Liver (tissue), 9 donors: Measurements from ENCODE around the gene MSH5. TPM values are rescaled to one million over a fixed set of nuclear protein-coding genes. Genes with fewer than 3 reads are reported as not detected.

Source experiments
- DNase-seq: peaks from one replicate; pipeline ENCODE4 v3.0.0-alpha.2; 2017; ENCODE audit warnings: low spot score
- H3K27ac ChIP-seq, 2 donors: one replicate each; pipeline ENCODE4 v1.7.0; 2013; ENCODE audit warnings: inconsistent platforms in 2 of 2, low read length in 2 of 2, control low read depth in 1 of 2, low read depth in 1 of 2, mild to moderate bottlenecking in 1 of 2
- H3K27me3 ChIP-seq, 4 donors: one replicate each; pipeline versions ENCODE4 v1.6.1 to v1.7.0; 2013; ENCODE audit warnings: low read length in 3 of 4, inconsistent platforms in 1 of 4, mild to moderate bottlenecking in 1 of 4, moderate library complexity in 1 of 4; ENCODE audit not compliant: control insufficient read depth in 4 of 4, insufficient read depth in 4 of 4
- H3K36me3 ChIP-seq, 4 donors: one replicate each; pipeline versions ENCODE4 v1.6.1 to v1.7.0; 2013; ENCODE audit warnings: low read length in 3 of 4, mild to moderate bottlenecking in 3 of 4, low read depth in 1 of 4, moderate library complexity in 1 of 4; ENCODE audit not compliant: control insufficient read depth in 4 of 4, insufficient read depth in 3 of 4
- H3K4me1 ChIP-seq, 4 donors: one replicate each; pipeline versions ENCODE4 v1.6.1 to v1.7.0; 2013; ENCODE audit warnings: low read length in 3 of 4, mild to moderate bottlenecking in 3 of 4, moderate library complexity in 1 of 4; ENCODE audit not compliant: control insufficient read depth in 4 of 4, insufficient read depth in 4 of 4
- H3K4me3 ChIP-seq, 3 donors: one replicate each; pipeline versions ENCODE4 v1.6.1 to v1.7.0; 2013; ENCODE audit warnings: low read length in 3 of 3, control low read depth in 1 of 3, low read depth in 1 of 3, mild to moderate bottlenecking in 1 of 3
- H3K9ac ChIP-seq, 2 donors: one replicate each; pipeline ENCODE4 v1.7.0; 2013; ENCODE audit warnings: low read length in 2 of 2, mild to moderate bottlenecking in 2 of 2, moderate library complexity in 2 of 2, control low read depth in 1 of 2, low read depth in 1 of 2
- H3K9me3 ChIP-seq, 4 donors: one replicate each; pipeline versions ENCODE4 v1.6.1 to v1.7.0; 2013; ENCODE audit warnings: low read length in 3 of 4; ENCODE audit not compliant: control insufficient read depth in 4 of 4
- ATF3 ChIP-seq: IDR thresholded peaks from 2 replicates; pipeline ENCODE4 v1.6.1; 2016; ENCODE audit warnings: antibody characterized with exemption
- FOXA2 ChIP-seq: IDR thresholded peaks from 2 replicates; pipeline ENCODE4 v1.6.1; 2016; ENCODE audit warnings: antibody characterized with exemption
- GABPA ChIP-seq, 2 donors: IDR thresholded peaks in 1 of 2; conservative IDR thresholded peaks in 1 of 2; 2 replicates each; pipeline ENCODE4 v1.6.1; 2016; ENCODE audit warnings: antibody characterized with exemption in 2 of 2, mild to moderate bottlenecking in 1 of 2, moderate library complexity in 1 of 2
- HNF4A ChIP-seq, 2 donors: conservative IDR thresholded peaks; 2 replicates each; pipeline ENCODE4 v1.6.1; 2016; ENCODE audit warnings: antibody characterized with exemption in 2 of 2, mild to moderate bottlenecking in 2 of 2
- NR2F2 ChIP-seq: IDR thresholded peaks from 2 replicates; pipeline ENCODE4 v1.6.1; 2016; ENCODE audit warnings: antibody characterized with exemption
- RXRA ChIP-seq, 2 donors: IDR thresholded peaks; 2 replicates each; pipeline ENCODE4 v1.6.1; 2017 to 2018; ENCODE audit warnings: antibody characterized with exemption in 2 of 2, mild to moderate bottlenecking in 1 of 2
- SP1 ChIP-seq: IDR thresholded peaks from 2 replicates; pipeline ENCODE4 v1.6.1; 2018; ENCODE audit warnings: antibody characterized with exemption, mild to moderate bottlenecking
- YY1 ChIP-seq: IDR thresholded peaks from 2 replicates; pipeline ENCODE4 v1.6.1; 2016; ENCODE audit warnings: antibody characterized with exemption, mild to moderate bottlenecking
- WGBS: extraction: QIAGEN DNeasy Blood & Tissue Kit; methylation state at CpG from one replicate; pipeline ENCODE4 v1.1.7; 2013; 5-methylcytosine and 5-hydroxymethylcytosine counted together
- polyA plus RNA-seq, 2 donors: library from polyadenylated mRNA; stranded (reverse) in 1 of 2; unstranded in 1 of 2; fragments of 200-250 nt in 1 of 2; fragments of >200 nt in 1 of 2; fragmentation: Nextera tagmentation in 1 of 2; extraction: Ambion mirVana in 1 of 2; gene quantifications; one replicate each; pipeline versions ENCODE4 v1.2.1 to v1.2.3, GENCODE V29; 2013 to 2015
- total RNA-seq, 2 donors: library from RNA; depleted of rRNA; stranded (reverse); fragments of >200 nt; gene quantifications; one replicate each; pipeline ENCODE4 v1.2.3, GENCODE V29; 2014
- TF ChIP-seq, protein P1 (sequence below): IDR thresholded peaks from 2 replicates; pipeline ENCODE4 v1.6.1; 2016; ENCODE audit warnings: antibody characterized with exemption
- donor health status: healthy.
- donor health status: healthy.
- donor health status: healthy.
- donor health status: healthy.
- donor health status: healthy.

MSH5 gene
- total and polyA plus RNA-seq, 4 donors, result 1.2 to 6.4 (median 4.0) TPM

- H3K27ac ChIP-seq, result peak overlapping the region; percentile 26 to 31
- 88% methylated on average over 43 of the region's 43 CpGs for WGBS
- H3K36me3 ChIP-seq, result peaks cover 5 to 39% (median 9%) of the 10 kb centered on the region in 4 donors
- no peak overlapping the region for H3K9ac ChIP-seq
- no peak overlapping the region for H3K4me3 ChIP-seq
- TF ChIP-seq RXRA (IDR thresholded peaks at IDR 0.05) (no peak), YY1 (no peak)
- TF ChIP-seq, protein P1, sequence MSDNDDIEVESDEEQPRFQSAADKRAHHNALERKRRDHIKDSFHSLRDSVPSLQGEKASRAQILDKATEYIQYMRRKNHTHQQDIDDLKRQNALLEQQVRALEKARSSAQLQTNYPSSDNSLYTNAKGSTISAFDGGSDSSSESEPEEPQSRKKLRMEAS, result no peak
- H3K9me3 ChIP-seq, result no peaks in the 10 kb centered on the region
- DNase-seq, result no peak
- H3K4me1 ChIP-seq, result peaks cover 6 to 39% (median 28%) of the 10 kb centered on the region in 4 donors
- H3K27me3 ChIP-seq, result no peaks in the 10 kb centered on the region
These were observed 39.4 kb downstream of the MSH5 start for GRCh38 chr6:31778999-31779885.

DNA sequence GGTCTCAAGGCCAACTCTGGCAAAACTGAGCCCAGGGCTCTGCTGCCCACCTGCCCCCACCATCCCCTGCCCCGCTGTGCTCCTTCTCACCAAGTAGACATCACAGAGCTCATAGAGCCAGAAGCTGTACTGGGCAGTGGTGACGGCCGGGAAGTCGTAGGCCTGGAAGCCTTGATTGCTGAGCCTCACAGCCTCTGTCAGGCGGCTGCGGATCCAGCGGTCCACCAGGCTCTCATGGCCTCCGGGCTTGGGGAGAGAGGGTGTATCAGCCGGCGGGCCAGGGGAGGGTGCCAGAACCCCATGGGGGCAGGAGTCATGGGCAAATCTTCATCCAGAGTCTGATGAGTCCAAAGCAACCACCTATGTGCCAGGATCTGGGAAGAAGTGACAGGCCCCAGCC, 40.1 kb downstream of the MSH5 start:
- 96% methylated on average over 10 of the region's 10 CpGs for WGBS
- Histone ChIP-seq H3K27ac (no peak overlapping the region), H3K36me3 (peaks cover 10 to 46% (median 12%) of the 10 kb centered on the region in 4 donors), H3K9me3 (no peaks in the 10 kb centered on the region), H3K4me1 (peaks cover 6 to 38% (median 28%) of the 10 kb centered on the region in 4 donors), H3K4me3 (no peak overlapping the region), H3K27me3 (no peaks in the 10 kb centered on the region), H3K9ac (no peak overlapping the region)
- TF ChIP-seq RXRA (IDR thresholded peaks at IDR 0.05) (no peak), NR2F2 (no peak), ATF3 (no peak), SP1 (no peak), FOXA2 (no peak), HNF4A (conservative IDR thresholded peaks at IDR 0.05) (no peak), GABPA (IDR thresholded peaks at IDR 0.05 in 1 of 2, conservative IDR thresholded peaks at IDR 0.05 in 1 of 2) (no peak)
- no peak for DNase-seq

DNA sequence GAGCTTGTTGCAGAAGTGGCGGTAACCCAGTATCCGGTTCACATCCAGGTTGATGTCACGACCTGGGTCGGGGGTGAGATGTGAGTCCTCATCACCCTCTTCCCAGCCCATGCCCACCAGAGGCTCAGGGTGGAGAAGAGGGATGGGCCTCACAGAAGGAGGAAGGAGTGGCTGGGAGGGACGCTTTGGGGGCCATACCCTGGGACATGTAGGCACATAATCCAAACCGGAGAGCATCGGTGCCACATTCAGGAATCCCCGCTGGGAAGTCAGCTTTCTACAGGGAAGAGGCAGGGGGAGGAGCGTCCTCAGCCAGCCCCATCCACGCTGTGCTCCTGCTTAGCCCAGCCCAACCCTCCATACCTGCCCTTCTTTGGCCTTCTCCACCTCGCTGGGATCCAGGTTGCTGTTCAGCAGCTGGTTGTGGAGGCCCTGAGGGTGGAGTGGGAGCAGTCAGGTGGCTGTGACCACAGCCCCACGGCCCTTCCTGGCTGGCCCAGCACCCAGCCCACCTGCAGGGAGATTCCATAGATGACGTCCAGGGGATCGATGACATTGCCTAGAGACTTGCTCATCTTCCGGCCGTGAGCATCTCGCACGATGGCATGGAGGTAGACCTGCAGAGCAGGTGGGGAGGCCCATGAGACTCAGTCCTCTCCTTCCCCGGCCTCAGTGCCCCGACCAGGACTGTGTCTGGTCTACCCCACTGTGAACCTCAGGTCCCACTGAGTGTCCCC, 40.9 kb downstream of the MSH5 start:
- Histone ChIP-seq H3K9me3 (no peaks in the 10 kb centered on the region), H3K36me3 (peaks cover 14 to 53% (median 17%) of the 10 kb centered on the region in 4 donors), H3K4me3 (no peak overlapping the region), H3K27ac (no peak overlapping the region), H3K4me1 (peaks cover 6 to 32% (median 23%) of the 10 kb centered on the region in 4 donors), H3K9ac (no peak overlapping the region), H3K27me3 (no peaks in the 10 kb centered on the region)
- no peak for DNase-seq
- TF ChIP-seq FOXA2, result no peak
- TF ChIP-seq NR2F2, result no peak
- no peak for TF ChIP-seq YY1
- WGBS, result 93% methylated on average over 20 of the region's 20 CpGs
